A549 (cell line): ENCODE results near the gene PNPLA1.

Source experiments
- CHD4 ChIP-seq: fragments of 200-600 bp; sonication (generic); IDR thresholded peaks from 2 replicates; pipeline ENCODE4 v1.6.1; 2016; ENCODE audit warnings: antibody characterized with exemption, mild to moderate bottlenecking, borderline replicate concordance
- POLR2A ChIP-seq: IDR thresholded peaks from 2 replicates; pipeline ENCODE4 v1.6.1; 2012; ENCODE audit warnings: mild to moderate bottlenecking, low read length
- RAD21 ChIP-seq, 2 experiments: fragments of >200 bp in 1 of 2; sonication (Bioruptor Twin) in 1 of 2; formaldehyde crosslinking in 1 of 2; IDR thresholded peaks in 1 of 2; conservative IDR thresholded peaks in 1 of 2; 2 replicates in 1 of 2; 3 replicates in 1 of 2; pipeline ENCODE4 v1.6.1; 2012 to 2018; ENCODE audit warnings: inconsistent platforms in 1 of 2
- RFX5 ChIP-seq: fragments of 450-650 bp; IDR thresholded peaks from 2 replicates; pipeline ENCODE4 v1.7.1; 2014; ENCODE audit warnings: antibody characterized with exemption, mild to moderate bottlenecking, moderate library complexity
- TF ChIP-seq, protein P1 (sequence below): fragments of >200 bp; sonication (Bioruptor Twin); formaldehyde crosslinking; IDR thresholded peaks from 3 replicates; pipeline ENCODE4 v1.5.1; 2016

DNA sequence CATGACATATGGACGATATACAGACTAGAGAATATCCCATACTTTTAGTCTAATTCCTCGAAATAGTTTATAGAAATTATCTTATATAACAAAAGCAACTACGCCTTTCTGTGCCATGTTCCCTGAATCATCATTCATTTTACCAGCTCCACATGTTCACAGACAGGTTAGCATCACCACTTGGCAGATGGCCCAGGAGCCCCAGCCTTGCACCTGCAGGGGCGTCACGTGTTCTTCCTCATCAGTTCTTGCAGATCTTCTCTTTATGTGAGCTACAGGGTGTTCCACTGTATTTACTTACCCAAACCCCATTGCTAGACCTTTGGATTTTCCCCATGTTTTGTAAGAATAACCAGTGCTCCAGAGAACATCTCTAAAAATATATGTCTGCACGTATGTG, 79.4 kb downstream of the PNPLA1 start:
- TF ChIP-seq, protein P1, sequence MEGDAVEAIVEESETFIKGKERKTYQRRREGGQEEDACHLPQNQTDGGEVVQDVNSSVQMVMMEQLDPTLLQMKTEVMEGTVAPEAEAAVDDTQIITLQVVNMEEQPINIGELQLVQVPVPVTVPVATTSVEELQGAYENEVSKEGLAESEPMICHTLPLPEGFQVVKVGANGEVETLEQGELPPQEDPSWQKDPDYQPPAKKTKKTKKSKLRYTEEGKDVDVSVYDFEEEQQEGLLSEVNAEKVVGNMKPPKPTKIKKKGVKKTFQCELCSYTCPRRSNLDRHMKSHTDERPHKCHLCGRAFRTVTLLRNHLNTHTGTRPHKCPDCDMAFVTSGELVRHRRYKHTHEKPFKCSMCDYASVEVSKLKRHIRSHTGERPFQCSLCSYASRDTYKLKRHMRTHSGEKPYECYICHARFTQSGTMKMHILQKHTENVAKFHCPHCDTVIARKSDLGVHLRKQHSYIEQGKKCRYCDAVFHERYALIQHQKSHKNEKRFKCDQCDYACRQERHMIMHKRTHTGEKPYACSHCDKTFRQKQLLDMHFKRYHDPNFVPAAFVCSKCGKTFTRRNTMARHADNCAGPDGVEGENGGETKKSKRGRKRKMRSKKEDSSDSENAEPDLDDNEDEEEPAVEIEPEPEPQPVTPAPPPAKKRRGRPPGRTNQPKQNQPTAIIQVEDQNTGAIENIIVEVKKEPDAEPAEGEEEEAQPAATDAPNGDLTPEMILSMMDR = no peak
- TF ChIP-seq POLR2A = no peak
- TF ChIP-seq RFX5 = no peak
- TF ChIP-seq CHD4 = no peak
- no peak for TF ChIP-seq RAD21 (conservative IDR thresholded peaks at IDR 0.05 in 1 of 2, IDR thresholded peaks at IDR 0.05 in 1 of 2)
